ENCODE results near the gene IGF2BP2. TPM values are rescaled to one million over a fixed set of nuclear protein-coding genes. Genes with fewer than 3 reads are reported as not detected.

Gene IGF2BP2
- total RNA-seq, 1 donor from 2014 or later, result 147 TPM

- peaks cover 14% of the 10 kb centered on the region for H3K36me3 Mint-ChIP-seq
- TF ChIP-seq CTCF (IDR thresholded peaks at IDR 0.05), result no peak
- no peak for TF ChIP-seq EZH2 (IDR thresholded peaks at IDR 0.05)
- TF ChIP-seq EZH2phosphoT487 (IDR thresholded peaks at IDR 0.05), result no peak
- no peaks in the 10 kb centered on the region for H3F3A ChIP-seq (ENCODE audit: low read depth)
- peaks cover 100% of the 10 kb centered on the region for H3K79me2 ChIP-seq (ENCODE audit: low read depth)
- H3K4me3 Mint-ChIP-seq, result no peak overlapping the region
- no peaks in the 10 kb centered on the region for H3K27me3 Mint-ChIP-seq (ENCODE audit: insufficient read depth, low read depth)
- no peaks in the 10 kb centered on the region for H3K36me3 ChIP-seq
- no peaks in the 10 kb centered on the region for H3K27me3 ChIP-seq
- no peak overlapping the region for H2AFZ ChIP-seq (replicated peaks)
- peaks cover 38% of the 10 kb centered on the region for H3K4me1 ChIP-seq
- DNase-seq (ENCODE audit: low spot score), result no peak
- H3K9me3 Mint-ChIP-seq, result peaks cover 2% of the 10 kb centered on the region
- no peak overlapping the region for H3K4me2 ChIP-seq
- H3K27ac ChIP-seq, result no peak overlapping the region
- H3K4me1 Mint-ChIP-seq, result peaks cover 42% of the 10 kb centered on the region
- H4K20me1 ChIP-seq (ENCODE audit: low read depth), result peaks cover 97% of the 10 kb centered on the region
- H3K27ac Mint-ChIP-seq, result peak overlapping the region; percentile 38
- H3K9ac ChIP-seq, result no peak overlapping the region
- no peak overlapping the region for H3K4me3 ChIP-seq
- no peaks in the 10 kb centered on the region for H3K9me3 ChIP-seq (ENCODE audit: low read depth)
Measured at GRCh38 chr3:185718736-185719593, 105.9 kb downstream of the IGF2BP2 start.

GRCh38 chr3:185717627-185718402, 107.0 kb downstream of the IGF2BP2 start:
- Histone ChIP-seq H3K36me3 (no peaks in the 10 kb centered on the region), H3K9ac (no peak overlapping the region), H3K4me3 (no peak overlapping the region), H3K27ac (no peak overlapping the region), H3K4me2 (no peak overlapping the region), H2AFZ (replicated peaks) (no peak overlapping the region), H3F3A (ENCODE audit: low read depth) (no peaks in the 10 kb centered on the region), H3K4me1 (peaks cover 32% of the 10 kb centered on the region), H3K27me3 (no peaks in the 10 kb centered on the region), H3K9me3 (ENCODE audit: low read depth) (no peaks in the 10 kb centered on the region), H4K20me1 (ENCODE audit: low read depth) (peaks cover 97% of the 10 kb centered on the region), H3K79me2 (ENCODE audit: low read depth) (peaks cover 100% of the 10 kb centered on the region)
- Mint-ChIP-seq H3K9me3 (peaks cover 2% of the 10 kb centered on the region), H3K4me3 (no peak overlapping the region), H3K27me3 (ENCODE audit: insufficient read depth, low read depth) (no peaks in the 10 kb centered on the region), H3K4me1 (peaks cover 37% of the 10 kb centered on the region), H3K27ac (no peak overlapping the region), H3K36me3 (peaks cover 14% of the 10 kb centered on the region)
- no peak for DNase-seq (ENCODE audit: low spot score)
- TF ChIP-seq CTCF (IDR thresholded peaks at IDR 0.05), result no peak
- TF ChIP-seq EZH2phosphoT487 (IDR thresholded peaks at IDR 0.05), result no peak
- no peak for TF ChIP-seq EZH2 (IDR thresholded peaks at IDR 0.05)

- Mint-ChIP-seq H3K4me3 (no peak overlapping the region), H3K4me1 (peaks cover 40% of the 10 kb centered on the region), H3K27ac (no peak overlapping the region), H3K36me3 (peaks cover 14% of the 10 kb centered on the region), H3K9me3 (peaks cover 2% of the 10 kb centered on the region), H3K27me3 (ENCODE audit: insufficient read depth, low read depth) (no peaks in the 10 kb centered on the region)
- Histone ChIP-seq H3K79me2 (ENCODE audit: low read depth) (peaks cover 100% of the 10 kb centered on the region), H3K4me3 (no peak overlapping the region), H2AFZ (replicated peaks) (no peak overlapping the region), H3F3A (ENCODE audit: low read depth) (no peaks in the 10 kb centered on the region), H3K4me2 (no peak overlapping the region), H3K36me3 (no peaks in the 10 kb centered on the region), H3K9ac (no peak overlapping the region), H4K20me1 (ENCODE audit: low read depth) (peaks cover 97% of the 10 kb centered on the region), H3K4me1 (peaks cover 35% of the 10 kb centered on the region), H3K9me3 (ENCODE audit: low read depth) (no peaks in the 10 kb centered on the region), H3K27ac (no peak overlapping the region), H3K27me3 (no peaks in the 10 kb centered on the region)
- TF ChIP-seq EZH2 (IDR thresholded peaks at IDR 0.05) (no peak), CTCF (IDR thresholded peaks at IDR 0.05) (no peak), EZH2phosphoT487 (IDR thresholded peaks at IDR 0.05) (no peak)
- DNase-seq (ENCODE audit: low spot score), result no peak
Measured at GRCh38 chr3:185717121-185717520, 107.7 kb downstream of the IGF2BP2 start.
